B cell (primary cell): Measurements from ENCODE around the gene CHFR. TPM values are rescaled to one million over a fixed set of nuclear protein-coding genes. Genes with fewer than 3 reads are reported as not detected.

Experiments used
- ATAC-seq: fragments of 200-7000 bp; cut with Tn5 transposase; one replicate; pipeline ENCODE4 v1.10.0; 2021; ENCODE audit warnings: low read depth, mild to moderate bottlenecking, moderate number of reproducible peaks, moderate library complexity
- CTCF ChIA-PET: fragments of 350-600 bp; sonication (Branson Sonifier 250); formaldehyde crosslinking; loops from one replicate; lab custom pipeline; 2021; ENCODE audit warnings: antibody characterized with exemption, inconsistent platforms; lab: Charles Lee
- POLR2A ChIA-PET: fragments of 350-600 bp; sonication (Branson Sonifier 250); formaldehyde crosslinking; loops from one replicate; lab custom pipeline; 2021; ENCODE audit warnings: antibody characterized with exemption; lab: Charles Lee
- DNase-seq: peaks from one replicate; pipeline ENCODE4 v3.0.0; 2013
- H2AFZ ChIP-seq: 2 replicates; pipeline ENCODE4 v1.6.1; 2012; ENCODE audit warnings: mild to moderate bottlenecking, low read depth, low read length; ENCODE audit not compliant: insufficient read depth, poor library complexity, severe bottlenecking
- H3K27ac ChIP-seq, 2 donors: 1 replicate in 1 of 2; 2 replicates in 1 of 2; pipeline ENCODE4 v1.5.1; 2012 to 2013; ENCODE audit warnings: low read length in 2 of 2, mild to moderate bottlenecking in 2 of 2, moderate library complexity in 1 of 2
- H3K27me3 ChIP-seq, 4 experiments: fragments of 200-600 bp in 1 of 4; sonication (generic) in 1 of 4; replicated peaks in 1 of 4; 1 replicate in 2 of 4; 2 replicates in 2 of 4; pipeline versions ENCODE4 v1.6.1 to v1.7.0; 2013 to 2016; ENCODE audit warnings: low read length in 3 of 4, mild to moderate bottlenecking in 2 of 4, mixed read lengths in 1 of 4, moderate library complexity in 1 of 4; ENCODE audit not compliant: insufficient read depth in 4 of 4, control insufficient read depth in 3 of 4; ENCODE audit errors: control extremely low read depth in 1 of 4
- H3K36me3 ChIP-seq, 2 experiments: replicated peaks in 1 of 2; 1 replicate in 1 of 2; 2 replicates in 1 of 2; pipeline versions ENCODE4 v1.6.1 to v1.7.1; 2013; ENCODE audit warnings: low read length in 1 of 2; ENCODE audit not compliant: insufficient read depth in 2 of 2, control insufficient read depth in 1 of 2; ENCODE audit errors: control extremely low read depth in 1 of 2, extremely low read depth in 1 of 2
- H3K4me1 ChIP-seq, 2 donors: fragments of 200-600 bp in 1 of 2; sonication (generic) in 1 of 2; 1 replicate in 1 of 2; 2 replicates in 1 of 2; pipeline versions ENCODE4 v1.5.1 to v1.6.1; 2013 to 2017; ENCODE audit warnings: low read length in 2 of 2; ENCODE audit not compliant: control insufficient read depth in 2 of 2, insufficient read depth in 2 of 2
- H3K4me2 ChIP-seq: replicated peaks from 2 replicates; pipeline ENCODE3; 2012; ENCODE audit warnings: mild to moderate bottlenecking, low read depth, low read length; ENCODE audit not compliant: poor library complexity, severe bottlenecking
- H3K4me3 ChIP-seq, 5 experiments: fragments of 200-600 bp in 1 of 5; sonication (generic) in 1 of 5; 1 replicate in 3 of 5; 2 replicates in 2 of 5; pipeline versions ENCODE4 v1.5.1 to v1.7.0; 2011 to 2016; ENCODE audit warnings: low read length in 4 of 5, mild to moderate bottlenecking in 4 of 5, low read depth in 2 of 5, control low read depth in 1 of 5, moderate library complexity in 1 of 5; ENCODE audit not compliant: insufficient read depth in 1 of 5; ENCODE audit errors: control extremely low read depth in 1 of 5, extremely low read depth in 1 of 5
- H3K79me2 ChIP-seq: fragments of 200-600 bp; sonication (generic); one replicate; pipeline ENCODE4 v1.6.0; 2016; ENCODE audit warnings: low read length; ENCODE audit not compliant: control insufficient read depth, insufficient read depth
- H3K9ac ChIP-seq: fragments of 200-600 bp; sonication (generic); 2 replicates; pipeline ENCODE4 v1.6.1; 2017; ENCODE audit warnings: mild to moderate bottlenecking, low read length, moderate library complexity
- H3K9me3 ChIP-seq, 3 donors: one replicate each; pipeline versions ENCODE4 v1.6.1 to v1.7.1; 2013; ENCODE audit warnings: low read length in 2 of 3; ENCODE audit not compliant: control insufficient read depth in 2 of 3, insufficient read depth in 1 of 3; ENCODE audit errors: control extremely low read depth in 1 of 3
- H4K20me1 ChIP-seq: 2 replicates; pipeline ENCODE4 v1.6.0; 2012; ENCODE audit warnings: mild to moderate bottlenecking, low read length; ENCODE audit not compliant: insufficient read depth, control insufficient read depth, poor library complexity, severe bottlenecking
- H3K27ac Mint-ChIP-seq: one replicate; pipeline ENCODE4 v1.8.0; 2021; ENCODE audit warnings: mixed read lengths
- H3K27me3 Mint-ChIP-seq: one replicate; pipeline ENCODE4 v1.8.0; 2021; ENCODE audit warnings: mixed read lengths
- H3K4me1 Mint-ChIP-seq: one replicate; pipeline ENCODE4 v1.8.0; 2021; ENCODE audit warnings: mixed read lengths
- H3K4me3 Mint-ChIP-seq: one replicate; pipeline ENCODE4 v1.8.0; 2021; ENCODE audit warnings: mixed read lengths
- H3K9me3 Mint-ChIP-seq: one replicate; pipeline ENCODE4 v1.8.0; 2022; ENCODE audit warnings: mixed read lengths; ENCODE audit not compliant: insufficient read depth
- CTCF ChIP-seq: fragments of 200-600 bp; IDR thresholded peaks from one replicate; pipeline ENCODE4 v1.8.0; 2022; ENCODE audit warnings: antibody characterized with exemption, mild to moderate bottlenecking
- EZH2 ChIP-seq: IDR thresholded peaks from 2 replicates; pipeline ENCODE4 v1.6.1; 2012; ENCODE audit warnings: borderline replicate concordance, low read depth, mild to moderate bottlenecking, moderate library complexity, low read length; ENCODE audit not compliant: insufficient read depth, poor library complexity, severe bottlenecking
- WGBS: methylation state at CpG from one replicate; pipeline ENCODE4 v1.1.5; 2013; ENCODE audit warnings: missing lambda C conversion rate; ENCODE audit not compliant: insufficient coverage; 5-methylcytosine and 5-hydroxymethylcytosine counted together
- intact Hi-C: fragments of 100-400 bp; cut with micrococcal nuclease; formaldehyde crosslinking; loops from one replicate; pipeline ENCODE4 v1.10.0; 2022
- polyA plus RNA-seq: library from polyadenylated mRNA; depleted of rRNA; stranded (reverse); fragments of >200 nt; gene quantifications from 2 replicates; pipeline ENCODE4 v1.2.3, GENCODE V29; 2012
- total RNA-seq, 2 donors: library from RNA; stranded (reverse); fragments of 120-200 nt in 1 of 2; gene quantifications; 1 replicate in 1 of 2; 2 replicates in 1 of 2; pipeline versions ENCODE4 v1.2.3 to v1.2.4, GENCODE V29; 2013 to 2022

CHFR gene
- total and polyA plus RNA-seq, 2 donors (not counting 1 experiment from before 2014, with no cell fraction given) = 83.8 to 92.5 TPM

GRCh38 chr12:132909030-132909368 is 21.6 kb upstream of the CHFR start:
- peaks cover 0 to 8% (median 2%) of the 10 kb centered on the region in 4 experiments for H3K27me3 ChIP-seq
- H3K9me3 Mint-ChIP-seq = peaks cover 15% of the 10 kb centered on the region
- ChIA-PET CTCF (interaction anchor here (0.7 to 1.9 kb wide), 4 partner anchors 15 to 223 kb away, joined by 3 to 5 read pairs (median 4); partner anchors contain the start of gene ZNF605), POLR2A (interaction anchor here (1.0 to 1.9 kb wide), 5 partner anchors 22 to 272 kb away, joined by 3 to 6 read pairs (median 5); partner anchors contain the start of genes CHFR, GOLGA3, ZNF26 and ZNF84)
- TF ChIP-seq CTCF (no peak), EZH2 (no peak)
- DNase-seq (no peak), ATAC-seq (no peak)
- H3K4me1 Mint-ChIP-seq = peaks cover 14% of the 10 kb centered on the region
- H4K20me1 ChIP-seq = no peaks in the 10 kb centered on the region
- peak overlapping the region; percentile 63 to 88 for H3K27ac ChIP-seq
- H2AFZ ChIP-seq = peak overlapping the region; percentile 90
- 2% methylated on average over 19 of the region's 22 CpGs for WGBS
- intact Hi-C loops = loop anchor here (2.0 kb wide), 2 partner anchors 80 to 128 kb away; partner anchors contain the start of genes GOLGA3 and ZNF84
- H3K27me3 Mint-ChIP-seq = peaks cover 4% of the 10 kb centered on the region
- H3K4me1 ChIP-seq = peaks cover 5 to 24% of the 10 kb centered on the region in 2 donors
- peak overlapping the region; percentile 98 for H3K27ac Mint-ChIP-seq
- H3K4me3 Mint-ChIP-seq = peak overlapping the region; percentile 96
- no peaks in the 10 kb centered on the region for H3K79me2 ChIP-seq
- peaks cover 6 to 71% (median 21%) of the 10 kb centered on the region in 3 donors for H3K9me3 ChIP-seq
- H3K4me2 ChIP-seq = peak overlapping the region; percentile 87
- peak overlapping the region; percentile 86 for H3K9ac ChIP-seq
- H3K36me3 ChIP-seq = no peaks in the 10 kb centered on the region
- H3K4me3 ChIP-seq = peak overlapping the region; percentile 21 to 85 (median 59)
